OCI-LY7 (cell line): Measurements from ENCODE around the gene MSN. TPM values are rescaled to one million over a fixed set of nuclear protein-coding genes. Genes with fewer than 3 reads are reported as not detected.
"Not testable (repeated sequence)": the region's sequence is repeated elsewhere in the genome, so short reads cannot be mapped to it uniquely, and the experiment has no call there.

ENCODE experiments used
- Bru-seq: library from RNA; stranded (reverse); fragments of 400-500 nt; gene quantifications from one replicate; lab custom pipeline; 2021; lab: Mats Ljungman, UMichigan
- BruChase-seq, 2 experiments: library from RNA; stranded (reverse); fragments of 400-500 nt; gene quantifications; one replicate each; lab custom pipeline; 2021; lab: Mats Ljungman, UMichigan
- BruUV-seq: library from RNA; stranded (reverse); fragments of 400-500 nt; replicated peaks from 2 replicates; lab custom pipeline; 2021; lab: Mats Ljungman, UMichigan
- CTCF ChIA-PET: fragments of 300-600 bp; sonication (Branson Sonifier 250); formaldehyde crosslinking; loops from one replicate; lab custom pipeline; 2022; ENCODE audit warnings: antibody characterized with exemption; ENCODE audit not compliant: unreplicated experiment; lab: Charles Lee
- POLR2A ChIA-PET: fragments of 300-600 bp; sonication (Branson Sonifier 250); formaldehyde crosslinking; loops from one replicate; lab custom pipeline; 2022; ENCODE audit warnings: antibody characterized with exemption; lab: Charles Lee
- DNase-seq: peaks from one replicate; pipeline ENCODE4 v3.0.0-alpha.2; 2015; ENCODE audit warnings: low spot score
- H2AFZ ChIP-seq: fragments of 200-600 bp; sonication (generic), shearing (Covaris generic); 2 replicates; pipeline ENCODE4 v1.6.1; 2014; ENCODE audit warnings: mild to moderate bottlenecking, antibody characterized with exemption, low read length, moderate library complexity
- H3K27ac ChIP-seq: fragments of 200-600 bp; sonication (generic); 2 replicates; pipeline ENCODE4 v1.5.1; 2014; ENCODE audit warnings: mixed run types, low read depth, mild to moderate bottlenecking, moderate library complexity, low read length, inconsistent platforms; ENCODE audit not compliant: poor library complexity, severe bottlenecking
- H3K36me3 ChIP-seq: fragments of 200-600 bp; sonication (generic); 2 replicates; pipeline ENCODE4 v1.6.1; 2014; ENCODE audit warnings: mild to moderate bottlenecking, antibody characterized with exemption, low read length, moderate library complexity, mixed read lengths; ENCODE audit not compliant: insufficient read depth
- H3K4me1 ChIP-seq: fragments of 200-600 bp; sonication (generic); 2 replicates; pipeline ENCODE4 v1.5.1; 2014; ENCODE audit warnings: mild to moderate bottlenecking, low read length; ENCODE audit not compliant: insufficient read depth, poor library complexity, severe bottlenecking
- H3K4me2 ChIP-seq: fragments of 200-600 bp; sonication (generic); 2 replicates; pipeline ENCODE4 v1.6.1; 2014; ENCODE audit warnings: mild to moderate bottlenecking, low read length
- H3K4me3 ChIP-seq: fragments of 200-600 bp; sonication (generic); 2 replicates; pipeline ENCODE4 v1.5.1; 2014; ENCODE audit warnings: mild to moderate bottlenecking, low read depth, low read length; ENCODE audit not compliant: poor library complexity, severe bottlenecking
- H3K79me2 ChIP-seq: fragments of 200-600 bp; sonication (generic); 2 replicates; pipeline ENCODE4 v1.6.1; 2016; ENCODE audit warnings: low read depth, mild to moderate bottlenecking, low read length, moderate library complexity, mixed read lengths; ENCODE audit not compliant: insufficient read depth
- H3K9me2 ChIP-seq: fragments of 200-600 bp; sonication (generic); 2 replicates; pipeline ENCODE4 v1.6.1; 2016; ENCODE audit warnings: mild to moderate bottlenecking, low read length, mixed read lengths; ENCODE audit not compliant: insufficient read depth
- H3K9me3 ChIP-seq: fragments of 200-600 bp; sonication (generic); 2 replicates; pipeline ENCODE4 v1.6.1; 2014; ENCODE audit warnings: mild to moderate bottlenecking, mixed run types, low read length, mixed read lengths
- H4K20me1 ChIP-seq: fragments of 200-600 bp; sonication (generic); 2 replicates; pipeline ENCODE4 v1.6.1; 2014; ENCODE audit warnings: mild to moderate bottlenecking, antibody characterized with exemption, low read length, moderate library complexity, mixed read lengths; ENCODE audit not compliant: insufficient read depth
- CTCF ChIP-seq: fragments of 200-600 bp; sonication (generic); conservative IDR thresholded peaks from 2 replicates; pipeline ENCODE4 v1.5.1; 2014; ENCODE audit warnings: mild to moderate bottlenecking, antibody characterized with exemption, low read length, moderate library complexity, mixed read lengths
- EZH2phosphoT487 ChIP-seq: fragments of 200-600 bp; sonication (generic); IDR thresholded peaks from 2 replicates; pipeline ENCODE4 v1.6.1; 2018; ENCODE audit warnings: low read depth, borderline replicate concordance, mild to moderate bottlenecking, mixed run types, antibody characterized with exemption, low read length, moderate library complexity, mixed read lengths
- intact Hi-C: fragments of 100-400 bp; cut with micrococcal nuclease; formaldehyde crosslinking; loops from one replicate; pipeline ENCODE4 v1.10.0; 2022; ENCODE audit not compliant: unreplicated experiment
- long read RNA-seq: library from polyadenylated mRNA; stranded (forward); transcript quantifications from one replicate; pipeline ENCODE4 v2.0.0, GENCODE V29; 2022
- total RNA-seq, 2 experiments: library from RNA; depleted of rRNA in 1 of 2; stranded (reverse); fragments of >200 nt in 1 of 2; shearing (Covaris generic) in 1 of 2; gene quantifications; 2 replicates each; pipeline ENCODE4 v1.2.3, GENCODE V29; 2014 to 2022

Gene MSN
- total RNA-seq (2014; rRNA removed; shearing (Covaris generic)): 95.1 and 95.8 TPM in 2 replicates
- 143 and 145 TPM in 2 replicates for total RNA-seq (2022)
- percentile 79 among the genes with signal in this experiment for Bru-seq, nascent RNA
- percentile 90 among the genes with signal in this experiment for BruChase-seq, experiment 1, labeled RNA remaining after a 6-hour chase
- percentile 79 among the genes with signal in this experiment for BruChase-seq, experiment 2, labeled RNA remaining after a 2-hour chase
- long read RNA-seq, transcript MSN-201 (13 exons, 3,944 nt): major isoform, 277 of 353 reads
- long read RNA-seq, partial matches to known transcripts: 61 of 353 reads
- long read RNA-seq, other reads (novel, unspliced or antisense): 15 of 353 reads

- Histone ChIP-seq H3K4me3 (peak within 1 kb of the TSS; percentile 84), H3K27ac (peak within 1 kb of the TSS; percentile 71), H3K9me2 (no peaks in the 10 kb centered on the region), H3K9me3 (no peaks in the 10 kb centered on the region), H2AFZ (peak within 1 kb of the TSS; percentile 41; the same call in 1 of the 2 replicates), H3K4me1 (peaks cover 40% of the 10 kb centered on the region), H3K4me2 (peak within 1 kb of the TSS; percentile 88), H3K79me2 (peaks cover 48% of the 10 kb centered on the region), H3K36me3 (peaks cover 16% of the 10 kb centered on the region), H4K20me1 (0 out of 2 replicates have a peak, but pooled peaks cover 5% of the 10 kb centered on the region)
- TF ChIP-seq EZH2phosphoT487: no peak
- peak; percentile 47 for TF ChIP-seq CTCF
- POLR2A ChIA-PET: interaction anchor here (0.6 to 1.9 kb wide), 8 partner anchors 10 to 1914 kb away, joined by 3 to 10 read pairs (median 4); no protein-coding TSS in a partner anchor
- BruUV-seq: no TSS peak
- intact Hi-C loops: loop anchor here (1.0 to 5.0 kb wide), 3 partner anchors 31 to 80 kb away; no protein-coding TSS in a partner anchor
- CTCF ChIA-PET: interaction anchor here (0.9 to 1.1 kb wide), 3 partner anchors 30 to 36 kb away, joined by 3 read pairs; no protein-coding TSS in a partner anchor
- DNase-seq: peak; percentile 67
These were observed at the start of gene MSN for GRCh38 chrX:65667503-65668376. MSN (plus strand) TSS chrX:65667654; CDS start chrX:65667842, 188 bp downstream.

- H3K4me1 ChIP-seq, H4K20me1 ChIP-seq, H3K4me3 ChIP-seq, H3K36me3 ChIP-seq, H3K79me2 ChIP-seq, H3K9me3 ChIP-seq, H3K4me2 ChIP-seq, H3K9me2 ChIP-seq, BruUV-seq, CTCF ChIA-PET, DNase-seq, POLR2A ChIA-PET, H3K27ac ChIP-seq, intact Hi-C loops, H2AFZ ChIP-seq: not testable (repeated sequence)
These were observed 47.3 kb upstream of the MSN start for GRCh38 chrX:65620096-65620705.

GRCh38 chrX:65630771-65631170, 36.7 kb upstream of the MSN start:
- no peaks in the 10 kb centered on the region for H3K4me1 ChIP-seq
- H3K27ac ChIP-seq: no peak overlapping the region
- no peak overlapping the region for H3K4me2 ChIP-seq
- H4K20me1 ChIP-seq: no peaks in the 10 kb centered on the region
- no peaks in the 10 kb centered on the region for H3K9me2 ChIP-seq
- H3K36me3 ChIP-seq: no peaks in the 10 kb centered on the region
- intact Hi-C loops: no loop called here
- TF ChIP-seq CTCF (no peak), EZH2phosphoT487 (no peak)
- no peaks in the 10 kb centered on the region for H3K9me3 ChIP-seq
- BruUV-seq: no TSS peak
- H2AFZ ChIP-seq: no peak overlapping the region
- no peak overlapping the region for H3K4me3 ChIP-seq
- no peaks in the 10 kb centered on the region for H3K79me2 ChIP-seq
- DNase-seq: no peak
- CTCF ChIA-PET: no interaction called here
- POLR2A ChIA-PET: no interaction called here
